OCI-LY1 (cell line): ENCODE measurements around the gene KPNB1.

Experiments used
- H2AFZ ChIP-seq: fragments of 200-600 bp; sonication (generic), shearing (Covaris generic); 2 replicates; pipeline ENCODE4 v1.6.0; 2014; ENCODE audit warnings: antibody characterized with exemption, mild to moderate bottlenecking, low read length
- H3F3A ChIP-seq: fragments of 200-600 bp; sonication (generic), shearing (Covaris generic); 2 replicates; pipeline ENCODE4 v1.6.0; 2014; ENCODE audit warnings: mild to moderate bottlenecking, antibody characterized with exemption, low read length, moderate library complexity; ENCODE audit not compliant: insufficient read depth
- H3K27ac ChIP-seq: fragments of 200-600 bp; sonication (generic); 2 replicates; pipeline ENCODE4 v1.5.1; 2014; ENCODE audit warnings: low read length, mixed run types, mild to moderate bottlenecking, low read depth; ENCODE audit not compliant: poor library complexity, severe bottlenecking
- H3K27me3 ChIP-seq: fragments of 200-600 bp; sonication (generic); 2 replicates; pipeline ENCODE4 v1.6.0; 2014; ENCODE audit warnings: antibody characterized with exemption, mild to moderate bottlenecking, low read length, moderate library complexity; ENCODE audit not compliant: insufficient read depth
- H3K36me3 ChIP-seq: fragments of 200-600 bp; sonication (generic); 2 replicates; pipeline ENCODE4 v1.6.1; 2014; ENCODE audit warnings: mild to moderate bottlenecking, antibody characterized with exemption, low read length, moderate library complexity, mixed read lengths; ENCODE audit not compliant: insufficient read depth
- H3K4me1 ChIP-seq: fragments of 200-600 bp; sonication (generic); 2 replicates; pipeline ENCODE4 v1.5.1; 2014; ENCODE audit warnings: mild to moderate bottlenecking, low read length, moderate library complexity; ENCODE audit not compliant: insufficient read depth, severe bottlenecking
- H3K4me2 ChIP-seq: fragments of 200-600 bp; sonication (generic), shearing (Covaris generic); 2 replicates; pipeline ENCODE4 v1.6.1; 2014; ENCODE audit warnings: low read length
- H3K4me3 ChIP-seq: fragments of 200-600 bp; sonication (generic); 2 replicates; pipeline ENCODE4 v1.5.1; 2014; ENCODE audit warnings: low read length, low read depth, mild to moderate bottlenecking, mixed read lengths; ENCODE audit not compliant: poor library complexity, severe bottlenecking
- H3K79me2 ChIP-seq: fragments of 200-600 bp; shearing (Covaris generic); 2 replicates; pipeline ENCODE4 v1.6.1; 2016; ENCODE audit warnings: mixed run types, low read length, mixed read lengths; ENCODE audit not compliant: insufficient read depth
- H3K9ac ChIP-seq: fragments of 200-600 bp; sonication (generic), shearing (Covaris generic); 2 replicates; pipeline ENCODE4 v1.6.1; 2014; ENCODE audit warnings: mild to moderate bottlenecking, low read length, mixed read lengths
- H3K9me2 ChIP-seq: fragments of 200-600 bp; sonication (generic), shearing (Covaris generic); 2 replicates; pipeline ENCODE4 v1.6.1; 2014; ENCODE audit warnings: low read depth, mild to moderate bottlenecking, low read length, mixed read lengths
- H3K9me3 ChIP-seq: fragments of 200-600 bp; shearing (Covaris generic); 2 replicates; pipeline ENCODE4 v1.6.1; 2014; ENCODE audit warnings: low read length, mixed read lengths
- H4K20me1 ChIP-seq: fragments of 200-600 bp; sonication (generic), shearing (Covaris generic); 2 replicates; pipeline ENCODE4 v1.6.0; 2016; ENCODE audit warnings: mild to moderate bottlenecking, low read length; ENCODE audit not compliant: insufficient read depth
- EZH2 ChIP-seq: fragments of 200-600 bp; sonication (generic), shearing (Covaris generic); IDR thresholded peaks from 2 replicates; pipeline ENCODE4 v1.8.0; 2017; ENCODE audit warnings: borderline replicate concordance, mixed run types, mild to moderate bottlenecking, antibody characterized with exemption, low read length, moderate library complexity, mixed read lengths
- TF ChIP-seq, protein P1 (sequence below): fragments of 200-600 bp; sonication (generic), shearing (Covaris generic); IDR thresholded peaks from 2 replicates; pipeline ENCODE4 v1.5.1; 2017; ENCODE audit warnings: mild to moderate bottlenecking, antibody characterized with exemption, low read length, moderate library complexity, mixed read lengths

KPNB1 gene

DNA sequence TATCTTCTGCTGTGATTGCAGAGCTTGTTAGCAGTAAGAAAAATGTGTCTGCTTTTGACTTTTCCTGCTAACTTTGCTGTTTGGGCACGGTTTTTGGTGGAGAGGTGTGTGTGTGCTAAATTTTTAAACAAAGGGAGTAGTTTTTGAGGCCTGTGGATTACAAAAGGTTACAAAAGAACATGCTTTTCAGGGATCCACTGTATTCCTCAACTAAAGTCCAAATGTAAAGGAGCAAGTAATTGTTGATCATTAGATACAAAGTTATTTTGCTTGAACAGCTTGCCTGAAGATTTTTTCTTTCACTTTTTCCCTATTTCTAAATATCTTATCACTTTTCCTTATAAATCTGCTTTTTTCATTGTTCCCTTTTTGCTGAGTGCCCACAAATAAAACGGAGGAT, 2.0 kb downstream of the KPNB1 start:
- no peaks in the 10 kb centered on the region for H3K9me2 ChIP-seq
- H4K20me1 ChIP-seq: no peaks in the 10 kb centered on the region
- peak overlapping the region; percentile 78 for H3K4me3 ChIP-seq
- H3K79me2 ChIP-seq: peaks cover 48% of the 10 kb centered on the region
- H2AFZ ChIP-seq: no peak overlapping the region
- peak overlapping the region; percentile 93 for H3K9ac ChIP-seq
- no peaks in the 10 kb centered on the region for H3K9me3 ChIP-seq
- H3K4me1 ChIP-seq: peaks cover 54% of the 10 kb centered on the region
- peak overlapping the region; percentile 81 for H3K4me2 ChIP-seq
- H3K36me3 ChIP-seq: peaks cover 60% of the 10 kb centered on the region
- TF ChIP-seq, protein P1, sequence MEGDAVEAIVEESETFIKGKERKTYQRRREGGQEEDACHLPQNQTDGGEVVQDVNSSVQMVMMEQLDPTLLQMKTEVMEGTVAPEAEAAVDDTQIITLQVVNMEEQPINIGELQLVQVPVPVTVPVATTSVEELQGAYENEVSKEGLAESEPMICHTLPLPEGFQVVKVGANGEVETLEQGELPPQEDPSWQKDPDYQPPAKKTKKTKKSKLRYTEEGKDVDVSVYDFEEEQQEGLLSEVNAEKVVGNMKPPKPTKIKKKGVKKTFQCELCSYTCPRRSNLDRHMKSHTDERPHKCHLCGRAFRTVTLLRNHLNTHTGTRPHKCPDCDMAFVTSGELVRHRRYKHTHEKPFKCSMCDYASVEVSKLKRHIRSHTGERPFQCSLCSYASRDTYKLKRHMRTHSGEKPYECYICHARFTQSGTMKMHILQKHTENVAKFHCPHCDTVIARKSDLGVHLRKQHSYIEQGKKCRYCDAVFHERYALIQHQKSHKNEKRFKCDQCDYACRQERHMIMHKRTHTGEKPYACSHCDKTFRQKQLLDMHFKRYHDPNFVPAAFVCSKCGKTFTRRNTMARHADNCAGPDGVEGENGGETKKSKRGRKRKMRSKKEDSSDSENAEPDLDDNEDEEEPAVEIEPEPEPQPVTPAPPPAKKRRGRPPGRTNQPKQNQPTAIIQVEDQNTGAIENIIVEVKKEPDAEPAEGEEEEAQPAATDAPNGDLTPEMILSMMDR: no peak
- no peak for TF ChIP-seq EZH2
- no peaks in the 10 kb centered on the region for H3F3A ChIP-seq
- peak overlapping the region; percentile 61 for H3K27ac ChIP-seq
- H3K27me3 ChIP-seq: no peaks in the 10 kb centered on the region

DNA sequence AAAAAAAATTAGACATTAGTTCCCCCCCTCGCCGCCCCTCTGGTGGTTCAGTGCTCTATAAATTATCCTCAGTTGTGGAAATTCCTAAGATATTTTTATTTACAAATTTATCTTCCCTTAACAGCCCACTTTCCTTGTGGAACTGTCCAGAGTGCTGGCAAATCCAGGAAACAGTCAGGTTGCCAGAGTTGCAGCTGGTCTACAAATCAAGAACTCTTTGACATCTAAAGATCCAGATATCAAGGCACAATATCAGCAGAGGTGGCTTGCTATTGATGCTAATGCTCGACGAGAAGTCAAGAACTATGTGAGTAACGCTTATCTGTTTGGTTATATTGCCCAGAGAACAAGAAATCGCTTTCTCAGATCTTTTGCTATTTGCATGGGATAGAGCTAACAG, 2.9 kb downstream of the KPNB1 start:
- Histone ChIP-seq H4K20me1 (no peaks in the 10 kb centered on the region), H3K9me3 (no peaks in the 10 kb centered on the region), H3K9ac (no peak overlapping the region), H3K9me2 (no peaks in the 10 kb centered on the region), H3K4me2 (no peak overlapping the region; the same call in 1 of the 2 replicates), H3K4me3 (no peak overlapping the region), H2AFZ (no peak overlapping the region), H3K79me2 (peaks cover 48% of the 10 kb centered on the region), H3K27ac (no peak overlapping the region), H3K4me1 (peaks cover 55% of the 10 kb centered on the region), H3K36me3 (peaks cover 69% of the 10 kb centered on the region), H3K27me3 (no peaks in the 10 kb centered on the region), H3F3A (no peaks in the 10 kb centered on the region)
- TF ChIP-seq, protein P1: no peak
- TF ChIP-seq EZH2: no peak

DNA sequence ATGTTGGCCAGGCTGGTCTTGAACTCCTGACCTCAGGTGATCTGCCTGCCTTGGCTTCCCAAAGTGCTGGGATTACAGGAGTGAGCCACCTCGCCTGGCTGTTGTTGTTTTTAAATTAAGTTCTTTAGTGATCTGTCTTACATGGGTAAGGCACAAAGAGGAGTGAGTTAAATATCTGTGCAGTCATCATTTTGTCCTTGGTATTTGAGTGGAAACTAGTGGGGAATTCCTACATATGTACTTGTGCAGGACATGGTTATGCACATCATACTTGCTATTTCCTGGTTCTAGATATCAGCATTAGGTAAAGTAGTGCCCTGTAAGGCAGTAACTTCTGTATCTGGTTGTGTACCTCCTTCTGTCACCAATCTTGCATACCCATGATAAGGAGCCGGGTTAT, 3.7 kb downstream of the KPNB1 start:
- H3K4me2 ChIP-seq: 0 out of 2 replicates have a peak overlapping the region, but pooled peaks have one; percentile 9
- peaks cover 77% of the 10 kb centered on the region for H3K36me3 ChIP-seq
- H3K4me1 ChIP-seq: peaks cover 52% of the 10 kb centered on the region
- no peaks in the 10 kb centered on the region for H3F3A ChIP-seq
- no peaks in the 10 kb centered on the region for H3K9me3 ChIP-seq
- no peaks in the 10 kb centered on the region for H3K27me3 ChIP-seq
- H3K4me3 ChIP-seq: no peak overlapping the region
- peaks cover 48% of the 10 kb centered on the region for H3K79me2 ChIP-seq
- H3K27ac ChIP-seq: no peak overlapping the region
- no peaks in the 10 kb centered on the region for H3K9me2 ChIP-seq
- TF ChIP-seq, protein P1: no peak
- no peak for TF ChIP-seq EZH2
- H3K9ac ChIP-seq: no peak overlapping the region
- no peak overlapping the region for H2AFZ ChIP-seq
- no peaks in the 10 kb centered on the region for H4K20me1 ChIP-seq
